AG04450 (cell line): ENCODE data around the gene BLCAP. TPM values are rescaled to one million over a fixed set of nuclear protein-coding genes. Genes with fewer than 3 reads are reported as not detected.
A peak's percentile ranks its signal among the peaks of the same experiment; 100 is the strongest.

Experiments
- CTCF ChIA-PET: fragments of 300-600, 350-600 bp; formaldehyde crosslinking; extraction: SDS; loops from one replicate; lab custom pipeline; 2022; ENCODE audit warnings: antibody characterized with exemption, inconsistent platforms; lab: Charles Lee
- POLR2A ChIA-PET: fragments of 350-600 bp; formaldehyde crosslinking; extraction: SDS; loops from one replicate; lab custom pipeline; 2021; ENCODE audit warnings: antibody characterized with exemption, inconsistent platforms; lab: Yijun Ruan, JAX
- DNase-seq: peaks from one replicate; pipeline ENCODE4 v3.0.0-alpha.2; 2011; ENCODE audit warnings: low read depth, low spot score
- H3K27ac ChIP-seq: one replicate; pipeline ENCODE4 v1.5.1; 2012; ENCODE audit warnings: low read depth, low read length, control low read depth
- H3K27me3 ChIP-seq: one replicate; pipeline ENCODE4 v1.6.0; 2012; ENCODE audit warnings: low read length; ENCODE audit not compliant: control insufficient read depth, insufficient read depth
- H3K4me3 ChIP-seq: 2 replicates; pipeline ENCODE4 v1.5.1; 2011; ENCODE audit warnings: mild to moderate bottlenecking, low read depth, low read length, control low read depth
- H3K9me3 ChIP-seq: 2 replicates; pipeline ENCODE4 v1.5.1; 2012; ENCODE audit warnings: low read length; ENCODE audit not compliant: control insufficient read depth, insufficient read depth
- polyA plus RNA-seq: library from polyadenylated mRNA; depleted of rRNA; stranded (reverse); fragments of >200 nt; gene quantifications from 2 replicates; pipeline ENCODE4 v1.2.3, GENCODE V29; 2011
- TF ChIP-seq, protein P1 (sequence below): IDR thresholded peaks from 2 replicates; pipeline ENCODE4 v1.5.1; 2011; ENCODE audit warnings: low read depth, low read length, control low read depth, inconsistent platforms

BLCAP gene
- polyA plus RNA-seq, 1 experiment, result 94.1 TPM

DNA sequence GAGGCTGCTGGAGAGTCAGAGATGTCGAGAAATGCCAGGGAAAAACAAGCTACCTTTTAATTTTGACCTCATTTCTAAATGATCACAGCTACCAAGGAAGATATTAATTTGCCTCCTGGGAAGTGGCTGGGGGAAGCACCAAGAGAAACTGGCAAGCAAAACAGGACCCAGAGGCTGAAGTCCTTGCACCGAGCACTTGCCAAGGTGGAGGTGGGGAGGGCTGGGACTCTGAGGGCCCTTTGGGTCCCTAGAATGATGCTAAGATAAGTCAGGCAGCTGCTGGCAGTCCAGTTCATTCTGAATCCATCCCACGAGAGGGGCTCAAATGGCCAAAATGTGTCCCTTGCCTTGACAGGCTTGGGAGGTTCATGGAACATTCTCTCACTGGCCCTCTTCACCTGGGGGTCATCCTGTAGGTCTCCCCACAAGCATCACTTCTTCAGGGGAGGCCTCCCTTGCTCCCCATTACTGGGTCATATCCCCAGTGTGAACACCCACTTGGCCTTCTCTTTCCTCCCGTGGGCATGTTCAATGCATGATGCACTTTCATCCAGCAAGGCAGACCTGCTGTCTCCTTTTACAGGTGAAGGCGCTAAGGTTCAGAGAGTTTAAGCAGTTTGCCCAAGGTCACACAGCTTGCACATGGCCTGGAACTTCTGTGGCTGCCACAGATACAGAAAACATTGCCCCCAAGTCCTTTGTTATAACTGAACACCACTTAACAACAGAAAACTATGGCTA, 39.1 kb upstream of the BLCAP start:
- Histone ChIP-seq H3K9me3 (no peaks in the 10 kb centered on the region), H3K27me3 (peaks cover 52% of the 10 kb centered on the region), H3K4me3 (no peak overlapping the region), H3K27ac (no peak overlapping the region)
- TF ChIP-seq, protein P1, sequence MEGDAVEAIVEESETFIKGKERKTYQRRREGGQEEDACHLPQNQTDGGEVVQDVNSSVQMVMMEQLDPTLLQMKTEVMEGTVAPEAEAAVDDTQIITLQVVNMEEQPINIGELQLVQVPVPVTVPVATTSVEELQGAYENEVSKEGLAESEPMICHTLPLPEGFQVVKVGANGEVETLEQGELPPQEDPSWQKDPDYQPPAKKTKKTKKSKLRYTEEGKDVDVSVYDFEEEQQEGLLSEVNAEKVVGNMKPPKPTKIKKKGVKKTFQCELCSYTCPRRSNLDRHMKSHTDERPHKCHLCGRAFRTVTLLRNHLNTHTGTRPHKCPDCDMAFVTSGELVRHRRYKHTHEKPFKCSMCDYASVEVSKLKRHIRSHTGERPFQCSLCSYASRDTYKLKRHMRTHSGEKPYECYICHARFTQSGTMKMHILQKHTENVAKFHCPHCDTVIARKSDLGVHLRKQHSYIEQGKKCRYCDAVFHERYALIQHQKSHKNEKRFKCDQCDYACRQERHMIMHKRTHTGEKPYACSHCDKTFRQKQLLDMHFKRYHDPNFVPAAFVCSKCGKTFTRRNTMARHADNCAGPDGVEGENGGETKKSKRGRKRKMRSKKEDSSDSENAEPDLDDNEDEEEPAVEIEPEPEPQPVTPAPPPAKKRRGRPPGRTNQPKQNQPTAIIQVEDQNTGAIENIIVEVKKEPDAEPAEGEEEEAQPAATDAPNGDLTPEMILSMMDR, result no peak
- ChIA-PET CTCF (no interaction called here), POLR2A (no interaction called here)
- no peak for DNase-seq

DNA sequence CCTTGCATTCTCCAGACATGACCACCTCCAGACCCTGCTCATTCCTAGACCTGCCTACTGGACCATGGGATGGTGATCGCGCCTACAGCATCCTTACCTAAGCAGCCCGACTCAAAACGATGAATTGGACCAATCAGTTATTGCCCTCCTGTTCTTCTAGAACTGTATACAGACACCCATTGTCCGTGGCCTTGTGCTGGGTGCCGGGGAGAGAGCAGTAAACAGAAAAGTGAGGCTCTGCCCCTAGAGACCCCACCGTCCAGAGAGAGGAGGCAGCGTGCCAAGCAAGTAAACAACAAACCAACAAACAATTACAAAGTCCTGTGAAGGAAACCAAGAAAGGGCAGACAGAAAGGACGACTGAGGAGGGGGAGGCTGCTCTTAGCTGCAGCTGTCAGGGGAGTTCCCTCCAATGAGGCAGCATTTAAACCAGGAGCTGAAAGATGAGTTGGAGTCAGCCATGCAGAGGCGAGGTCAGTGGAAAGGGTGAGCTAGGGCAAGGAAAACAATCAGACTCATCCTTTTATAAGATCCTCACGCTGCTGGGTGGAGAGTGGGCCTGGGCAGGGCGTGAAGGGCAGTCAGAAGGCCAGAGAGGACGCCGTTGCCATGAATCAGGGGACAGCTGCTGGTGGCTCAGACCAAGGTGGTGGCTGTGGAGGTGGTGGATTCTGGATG, 37.6 kb upstream of the BLCAP start:
- Histone ChIP-seq H3K27me3 (peaks cover 51% of the 10 kb centered on the region), H3K4me3 (no peak overlapping the region), H3K27ac (no peak overlapping the region), H3K9me3 (no peaks in the 10 kb centered on the region)
- POLR2A ChIA-PET, result no interaction called here
- TF ChIP-seq, protein P1, result no peak
- no peak for DNase-seq
- CTCF ChIA-PET, result interaction anchor here (0.5 to 2.9 kb wide), 29 partner anchors 10 to 843 kb away, joined by 3 to 46 read pairs (median 5); partner anchors contain the start of gene CTNNBL1

DNA sequence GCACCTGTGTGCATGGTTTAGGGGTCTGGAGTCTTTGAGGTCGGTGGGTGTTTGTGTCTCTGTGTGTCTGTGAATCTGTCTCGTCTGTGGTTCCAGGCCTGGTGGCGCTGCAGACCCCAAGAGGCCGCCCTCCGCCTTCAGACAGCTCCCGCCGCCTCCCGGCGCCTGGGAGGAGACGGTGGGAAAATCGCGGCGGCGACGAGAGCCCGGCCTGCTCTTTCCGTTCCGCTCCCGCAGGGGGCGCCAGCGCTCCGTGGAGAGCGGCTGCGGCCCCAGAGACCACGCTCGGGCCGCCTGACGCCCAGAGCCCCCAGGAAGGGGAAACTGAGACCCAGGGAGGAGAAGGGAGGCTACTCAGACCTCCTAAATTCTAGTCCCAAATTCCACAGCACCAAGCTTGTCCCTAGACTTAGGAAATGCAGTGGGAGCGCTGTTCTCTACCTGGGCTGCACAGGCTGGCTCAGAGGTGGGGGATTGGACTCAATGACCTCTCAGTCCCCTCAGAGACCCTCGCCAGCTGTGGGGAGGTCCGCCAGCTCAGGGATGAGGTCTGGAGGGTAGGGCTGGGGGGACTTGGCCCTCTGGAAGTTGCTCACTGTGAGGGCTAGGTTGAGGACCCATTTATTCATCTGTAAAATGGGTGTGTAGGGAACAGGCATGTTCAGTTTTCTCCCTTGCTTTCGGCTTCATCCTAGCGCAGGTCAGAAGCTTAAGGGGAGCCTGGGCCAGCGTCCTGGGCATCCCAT, 36.9 kb upstream of the BLCAP start:
- POLR2A ChIA-PET, result no interaction called here
- DNase-seq, result no peak
- TF ChIP-seq, protein P1, result peak; percentile 90
- peaks cover 53% of the 10 kb centered on the region for H3K27me3 ChIP-seq
- CTCF ChIA-PET, result interaction anchor here (0.5 to 2.9 kb wide), 46 partner anchors 8 to 848 kb away, joined by 3 to 46 read pairs (median 4); partner anchors contain the start of gene CTNNBL1
- H3K9me3 ChIP-seq, result no peaks in the 10 kb centered on the region
- no peak overlapping the region for H3K4me3 ChIP-seq
- no peak overlapping the region for H3K27ac ChIP-seq

DNA sequence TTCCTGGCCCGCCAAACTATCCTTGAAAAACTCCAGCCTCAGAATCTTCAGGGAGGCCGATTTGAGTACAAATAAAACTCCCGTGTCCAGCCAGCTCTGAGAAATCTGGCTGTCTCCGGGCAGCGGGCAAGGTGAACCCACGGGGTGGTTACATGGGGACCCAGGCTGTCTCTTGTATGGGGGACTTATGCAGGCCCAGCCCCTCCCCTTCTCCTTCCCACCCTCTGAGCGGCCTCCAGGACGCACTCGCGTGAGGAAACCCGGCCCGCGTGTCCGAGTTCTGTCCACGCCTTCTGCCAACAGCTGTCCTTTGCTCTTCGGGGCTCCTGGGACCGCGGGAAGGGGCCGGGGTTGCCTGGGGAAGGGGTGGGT, 36.3 kb upstream of the BLCAP start:
- POLR2A ChIA-PET, result no interaction called here
- no peak for DNase-seq
- CTCF ChIA-PET, result interaction anchor here (0.6 to 2.9 kb wide), 43 partner anchors 9 to 849 kb away, joined by 3 to 46 read pairs (median 4); partner anchors contain the start of gene CTNNBL1
- H3K27ac ChIP-seq, result no peak overlapping the region
- H3K9me3 ChIP-seq, result no peaks in the 10 kb centered on the region
- H3K4me3 ChIP-seq, result no peak overlapping the region
- TF ChIP-seq, protein P1, result no peak
- H3K27me3 ChIP-seq, result peaks cover 55% of the 10 kb centered on the region
